IMR-90 (cell line): ENCODE results near the gene DVL1.

Experiments
- BHLHE40 ChIP-seq: fragments of 150-350 bp; IDR thresholded peaks from 2 replicates; pipeline ENCODE4 v1.6.1; 2016; ENCODE audit warnings: mild to moderate bottlenecking, low read depth, low read length
- CEBPB ChIP-seq: IDR thresholded peaks from 2 replicates; pipeline ENCODE4 v1.6.1; 2012; ENCODE audit warnings: low read depth, low read length, improper control_type of control experiment
- CHD1 ChIP-seq: IDR thresholded peaks from 2 replicates; pipeline ENCODE4 v1.6.1; 2012; ENCODE audit warnings: low read depth, low read length, improper control_type of control experiment
- CTCF ChIP-seq: conservative IDR thresholded peaks from 2 replicates; pipeline ENCODE4 v1.5.1; 2012; ENCODE audit warnings: mild to moderate bottlenecking, low read depth, low read length, improper control_type of control experiment
- ELK1 ChIP-seq: fragments of 150-350 bp; IDR thresholded peaks from 2 replicates; pipeline ENCODE4 v1.6.1; 2016; ENCODE audit warnings: low read depth, mild to moderate bottlenecking, low read length, moderate library complexity, borderline replicate concordance
- FOS ChIP-seq: fragments of 150-350 bp; IDR thresholded peaks from 2 replicates; pipeline ENCODE4 v1.6.1; 2016; ENCODE audit warnings: low read depth, low read length
- MAFK ChIP-seq: IDR thresholded peaks from 2 replicates; pipeline ENCODE4 v1.6.1; 2012; ENCODE audit warnings: low read depth, low read length, improper control_type of control experiment
- POLR2A ChIP-seq: IDR thresholded peaks from 2 replicates; pipeline ENCODE4 v1.6.1; 2012; ENCODE audit warnings: mild to moderate bottlenecking, low read depth, low read length
- RAD21 ChIP-seq: IDR thresholded peaks from 2 replicates; pipeline ENCODE4 v1.6.1; 2012; ENCODE audit warnings: low read length, improper control_type of control experiment
- RCOR1 ChIP-seq: IDR thresholded peaks from 2 replicates; pipeline ENCODE4 v1.6.1; 2012; ENCODE audit warnings: mild to moderate bottlenecking, low read length, improper control_type of control experiment; ENCODE audit not compliant: insufficient replicate concordance
- RFX5 ChIP-seq: IDR thresholded peaks from 2 replicates; pipeline ENCODE4 v1.8.0; 2012; ENCODE audit warnings: low read depth, mild to moderate bottlenecking, low read length, moderate library complexity
- SMC3 ChIP-seq: fragments of 150-350 bp; IDR thresholded peaks from 2 replicates; pipeline ENCODE4 v1.6.1; 2016; ENCODE audit warnings: low read depth, mild to moderate bottlenecking, antibody characterized with exemption, low read length, moderate library complexity

- TF ChIP-seq CTCF (no peak), RAD21 (no peak), POLR2A (no peak), BHLHE40 (no peak), CEBPB (no peak), RFX5 (no peak), RCOR1 (no peak), SMC3 (no peak), FOS (no peak), ELK1 (no peak), MAFK (no peak), CHD1 (no peak)
Observed at GRCh38 chr1:1394116-1394515, 44.9 kb upstream of the DVL1 start.
